A549 (cell line): Measurements from ENCODE around the gene UBQLN2. TPM values are rescaled to one million over a fixed set of nuclear protein-coding genes. Genes with fewer than 3 reads are reported as not detected.

Source experiments
- ATAC-seq, 2 experiments: fragments of 200-7000 bp in 1 of 2; fragments of >200 bp in 1 of 2; cut with Nextera tagmentation in 1 of 2; cut with Tn5 transposase in 1 of 2; 3 replicates each; pipeline versions ENCODE4 v1.8.0 to v1.9.1; 2018 to 2020; ENCODE audit warnings: mild to moderate bottlenecking in 1 of 2, moderate library complexity in 1 of 2
- CTCF ChIA-PET: fragments of 300-600 bp; sonication (Branson Sonifier 250); formaldehyde crosslinking; extraction: SDS; loops from one replicate; lab custom pipeline; 2021; ENCODE audit warnings: antibody characterized with exemption, inconsistent platforms; lab: Yijun Ruan, JAX
- POLR2A ChIA-PET: fragments of 350-600 bp; formaldehyde crosslinking; extraction: SDS; loops from one replicate; lab custom pipeline; 2021; ENCODE audit warnings: antibody characterized with exemption, inconsistent platforms; lab: Yijun Ruan, JAX
- DNase-seq, 2 experiments: peaks; one replicate each; pipeline versions ENCODE4 v3.0.0 to v3.0.0-alpha.2; 2011 to 2016; ENCODE audit warnings: low read depth in 1 of 2, low spot score in 1 of 2
- FAIRE-seq: peaks from 2 replicates; lab custom pipeline; 2011; peaks lifted over from hg19 to GRCh38; lab: Jason Lieb, UNC
- H3K27ac ChIP-seq, 2 experiments: fragments of >200 bp; sonication (Bioruptor Twin); formaldehyde crosslinking; 3 replicates each; pipeline ENCODE4 v1.5.1; 2016 to 2017
- H3K4me1 ChIP-seq: fragments of >200 bp; sonication (Bioruptor Twin); formaldehyde crosslinking; 3 replicates; pipeline ENCODE4 v1.6.1; 2016
- H3K4me2 ChIP-seq: fragments of >200 bp; sonication (Bioruptor Twin); formaldehyde crosslinking; 3 replicates; pipeline ENCODE4 v1.6.1; 2016
- H3K4me3 ChIP-seq: fragments of >200 bp; sonication (Bioruptor Twin); formaldehyde crosslinking; 3 replicates; pipeline ENCODE4 v1.5.1; 2016
- H3K9me3 ChIP-seq: fragments of >200 bp; sonication (Bioruptor Twin); formaldehyde crosslinking; 3 replicates; pipeline ENCODE4 v1.6.1; 2016
- CBX8 ChIP-seq: fragments of 200-600 bp; sonication (generic); IDR thresholded peaks from 2 replicates; pipeline ENCODE4 v1.6.1; 2016
- CHD2 ChIP-seq: fragments of 150-350 bp; IDR thresholded peaks from 2 replicates; pipeline ENCODE4 v1.6.1; 2014; ENCODE audit warnings: low read length; ENCODE audit not compliant: partially characterized antibody
- CHD4 ChIP-seq: fragments of 200-600 bp; sonication (generic); IDR thresholded peaks from 2 replicates; pipeline ENCODE4 v1.6.1; 2016; ENCODE audit warnings: antibody characterized with exemption, mild to moderate bottlenecking, borderline replicate concordance
- CTCF ChIP-seq: fragments of >200 bp; sonication (Bioruptor Twin); formaldehyde crosslinking; IDR thresholded peaks from 3 replicates; pipeline ENCODE4 v1.5.1; 2016
- EHF ChIP-seq: fragments of 250-450 bp; sonication (Bioruptor Pico); IDR thresholded peaks from 2 replicates; pipeline ENCODE4 v1.5.0; 2020; ENCODE audit warnings: mild to moderate bottlenecking
- FOXS1 ChIP-seq: fragments of 250-450 bp; sonication (Bioruptor Pico); IDR thresholded peaks from 2 replicates; pipeline ENCODE4 v1.5.0; 2020; ENCODE audit warnings: mild to moderate bottlenecking, moderate library complexity
- GATA3 ChIP-seq: IDR thresholded peaks from 2 replicates; pipeline ENCODE4 v1.6.1; 2012; ENCODE audit warnings: borderline replicate concordance
- HDAC2 ChIP-seq: fragments of 200-600 bp; sonication (generic); IDR thresholded peaks from 2 replicates; pipeline ENCODE4 v1.6.1; 2016
- HES2 ChIP-seq: fragments of >200 bp; sonication (Bioruptor Twin); formaldehyde crosslinking; IDR thresholded peaks from 2 replicates; pipeline ENCODE4 v1.6.1; 2016
- HOXA7 ChIP-seq: fragments of 250-450 bp; sonication (Bioruptor Pico); IDR thresholded peaks from 2 replicates; pipeline ENCODE4 v1.5.0; 2020; ENCODE audit warnings: mild to moderate bottlenecking, moderate library complexity
- HOXB13 ChIP-seq: fragments of 250-450 bp; sonication (Bioruptor Pico); IDR thresholded peaks from 2 replicates; pipeline ENCODE4 v1.5.0; 2020; ENCODE audit warnings: low read depth, mild to moderate bottlenecking, moderate library complexity
- HOXB5 ChIP-seq: fragments of 250-450 bp; sonication (Bioruptor Pico); IDR thresholded peaks from 2 replicates; pipeline ENCODE4 v1.5.0; 2020; ENCODE audit warnings: mild to moderate bottlenecking, moderate library complexity
- KDM1A ChIP-seq: fragments of 200-600 bp; sonication (generic); IDR thresholded peaks from 2 replicates; pipeline ENCODE4 v1.6.1; 2016; ENCODE audit warnings: low read depth, mild to moderate bottlenecking
- MAFK ChIP-seq: fragments of 450-650 bp; IDR thresholded peaks from 2 replicates; pipeline ENCODE4 v1.6.1; 2014; ENCODE audit not compliant: partially characterized antibody
- NFE2L2 ChIP-seq: fragments of 150-350 bp; conservative IDR thresholded peaks from 2 replicates; pipeline ENCODE4 v1.6.1; 2014; ENCODE audit warnings: low read length
- POLR2A ChIP-seq: IDR thresholded peaks from 2 replicates; pipeline ENCODE4 v1.6.1; 2012; ENCODE audit warnings: mild to moderate bottlenecking, low read length
- POLR2AphosphoS2 ChIP-seq: conservative IDR thresholded peaks from 2 replicates; pipeline ENCODE4 v1.6.1; 2012; ENCODE audit warnings: low read length, improper control_type of control experiment, inconsistent platforms
- RAD21 ChIP-seq, 2 experiments: fragments of >200 bp in 1 of 2; sonication (Bioruptor Twin) in 1 of 2; formaldehyde crosslinking in 1 of 2; IDR thresholded peaks in 1 of 2; conservative IDR thresholded peaks in 1 of 2; 2 replicates in 1 of 2; 3 replicates in 1 of 2; pipeline ENCODE4 v1.6.1; 2012 to 2018; ENCODE audit warnings: inconsistent platforms in 1 of 2
- RARB ChIP-seq: fragments of 250-450 bp; sonication (Bioruptor Pico); IDR thresholded peaks from 2 replicates; pipeline ENCODE4 v1.8.0; 2021; ENCODE audit warnings: mild to moderate bottlenecking, moderate library complexity
- RCOR1 ChIP-seq: fragments of 150-350 bp; IDR thresholded peaks from 2 replicates; pipeline ENCODE4 v1.6.1; 2014; ENCODE audit warnings: antibody characterized with exemption, low read length, low read depth
- RFX5 ChIP-seq: fragments of 450-650 bp; IDR thresholded peaks from 2 replicates; pipeline ENCODE4 v1.7.1; 2014; ENCODE audit warnings: antibody characterized with exemption, mild to moderate bottlenecking, moderate library complexity
- SMC3 ChIP-seq: fragments of >200 bp; sonication (Bioruptor Twin); formaldehyde crosslinking; IDR thresholded peaks from 3 replicates; pipeline ENCODE4 v1.6.1; 2018; ENCODE audit warnings: inconsistent platforms
- TFCP2L1 ChIP-seq: fragments of 250-450 bp; sonication (Bioruptor Pico); IDR thresholded peaks from 2 replicates; pipeline ENCODE4 v1.5.0; 2021; ENCODE audit warnings: mild to moderate bottlenecking
- ZC3H11A ChIP-seq: fragments of 450-650 bp; IDR thresholded peaks from 2 replicates; pipeline ENCODE4 v1.6.1; 2014; ENCODE audit warnings: antibody characterized with exemption, mild to moderate bottlenecking
- ZNF302 ChIP-seq: fragments of 250-450 bp; sonication (Bioruptor Pico); IDR thresholded peaks from 2 replicates; pipeline ENCODE4 v1.9.0; 2021; ENCODE audit warnings: inconsistent platforms, mild to moderate bottlenecking, moderate library complexity
- WGBS: methylation state at CpG from one replicate; pipeline ENCODE4 v1.1.6; 2017; ENCODE audit errors: missing lambda C conversion rate; 5-methylcytosine and 5-hydroxymethylcytosine counted together
- polyA plus RNA-seq, 4 experiments: library from polyadenylated mRNA; depleted of rRNA in 3 of 4; stranded (reverse); fragments of >200 nt; fragmentation: RNase III in 1 of 4; extraction: RNeasy Plus Mini Kit Qiagen cat#74134 plus additional on column Dnase treatment in 1 of 4; gene quantifications; 2 replicates in 3 of 4; 3 replicates in 1 of 4; pipeline ENCODE4 v1.2.3, GENCODE V29; 2011 to 2017
- TF ChIP-seq, protein P1 (sequence below): fragments of 250-450 bp; sonication (Bioruptor Pico); IDR thresholded peaks from 2 replicates; pipeline ENCODE4 v1.5.0; 2020; ENCODE audit warnings: low read depth, mild to moderate bottlenecking, moderate library complexity

Gene UBQLN2
- polyA plus RNA-seq, 2 of the 4 experiments (the other 2 are of a cell fraction): 19.8 to 22.9 TPM

DNA sequence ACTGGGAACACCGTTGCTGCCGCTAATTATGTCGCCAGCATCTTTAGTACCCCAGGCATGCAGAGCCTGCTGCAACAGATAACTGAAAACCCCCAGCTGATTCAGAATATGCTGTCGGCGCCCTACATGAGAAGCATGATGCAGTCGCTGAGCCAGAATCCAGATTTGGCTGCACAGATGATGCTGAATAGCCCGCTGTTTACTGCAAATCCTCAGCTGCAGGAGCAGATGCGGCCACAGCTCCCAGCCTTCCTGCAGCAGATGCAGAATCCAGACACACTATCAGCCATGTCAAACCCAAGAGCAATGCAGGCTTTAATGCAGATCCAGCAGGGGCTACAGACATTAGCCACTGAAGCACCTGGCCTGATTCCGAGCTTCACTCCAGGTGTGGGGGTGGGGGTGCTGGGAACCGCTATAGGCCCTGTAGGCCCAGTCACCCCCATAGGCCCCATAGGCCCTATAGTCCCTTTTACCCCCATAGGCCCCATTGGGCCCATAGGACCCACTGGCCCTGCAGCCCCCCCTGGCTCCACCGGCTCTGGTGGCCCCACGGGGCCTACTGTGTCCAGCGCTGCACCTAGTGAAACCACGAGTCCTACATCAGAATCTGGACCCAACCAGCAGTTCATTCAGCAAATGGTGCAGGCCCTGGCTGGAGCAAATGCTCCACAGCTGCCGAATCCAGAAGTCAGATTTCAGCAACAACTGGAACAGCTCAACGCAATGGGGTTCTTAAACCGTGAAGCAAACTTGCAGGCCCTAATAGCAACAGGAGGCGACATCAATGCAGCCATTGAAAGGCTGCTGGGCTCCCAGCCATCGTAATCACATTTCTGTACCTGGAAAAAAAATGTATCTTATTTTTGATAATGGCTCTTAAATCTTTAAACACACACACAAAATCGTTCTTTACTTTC lies 1.8 kb downstream of the UBQLN2 start:
- no peaks in the 10 kb centered on the region for H3K9me3 ChIP-seq
- peak overlapping the region; percentile 70 for H3K4me3 ChIP-seq
- DNase-seq (peak in 1 of 2 experiments; percentile 2), FAIRE-seq (peak; percentile 73), ATAC-seq (peak in 1 of 2 experiments; percentile 6; a peak in 1 of 6 replicates)
- peak overlapping the region; percentile 93 for H3K4me2 ChIP-seq
- WGBS: 15% methylated on average over 17 of the region's 20 CpGs
- CTCF ChIA-PET: interaction anchor here (1.1 kb wide), 1 partner anchor 161 kb away, joined by 3 read pairs; no protein-coding TSS in a partner anchor
- no peak for TF ChIP-seq CTCF
- TF ChIP-seq MAFK: no peak
- no peak for TF ChIP-seq HOXB5 (CRISPR knock-in tag)
- TF ChIP-seq CBX8: no peak
- TF ChIP-seq EHF (CRISPR knock-in tag): no peak
- TF ChIP-seq FOXS1: no peak
- TF ChIP-seq ZNF302 (CRISPR knock-in tag): no peak
- no peak for TF ChIP-seq NFE2L2
- no peak for TF ChIP-seq CHD4
- no peak for TF ChIP-seq CHD2
- no peak for TF ChIP-seq RAD21 (conservative IDR thresholded peaks at IDR 0.05 in 1 of 2, IDR thresholded peaks at IDR 0.05 in 1 of 2)
- TF ChIP-seq SMC3: no peak
- TF ChIP-seq HOXA7 (CRISPR knock-in tag): no peak
- TF ChIP-seq RARB (CRISPR knock-in tag): no peak
- peak overlapping the region; percentile 95 to 99; a peak in 5 of 6 replicates for H3K27ac ChIP-seq
- POLR2A ChIA-PET: no interaction called here
- H3K4me1 ChIP-seq: peaks cover 34% of the 10 kb centered on the region

DNA sequence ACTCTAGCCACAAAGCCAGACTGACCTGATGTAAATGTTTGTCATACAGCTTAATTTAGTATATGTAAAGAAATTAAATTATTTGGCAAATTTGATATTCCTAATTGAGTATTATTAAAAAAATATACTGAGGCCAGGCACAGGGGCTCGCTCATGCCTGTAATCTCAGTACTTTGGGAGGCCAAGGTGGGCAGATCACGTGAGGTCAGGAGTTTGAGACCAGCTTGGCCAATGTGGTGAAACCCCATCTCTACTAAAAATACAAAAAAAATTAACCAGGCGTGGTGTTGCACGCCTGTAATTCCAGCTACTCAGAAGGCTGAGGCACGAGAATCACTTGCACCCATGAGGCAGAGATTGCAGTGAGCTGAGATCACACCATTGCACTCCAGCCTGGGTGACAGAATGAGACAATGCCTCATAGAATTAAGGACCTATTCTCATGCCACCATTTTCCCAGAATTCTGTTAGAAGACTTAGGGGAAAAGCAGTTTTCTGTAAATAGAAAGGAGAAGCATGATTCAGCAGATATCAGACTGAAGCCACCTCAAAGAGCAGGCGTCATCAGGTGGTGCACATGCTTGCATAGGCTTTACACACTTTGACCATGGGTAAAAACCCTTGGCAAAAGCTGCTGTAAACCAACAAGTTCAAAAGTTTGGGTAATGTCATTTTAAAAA lies 6.1 kb downstream of the UBQLN2 start:
- FAIRE-seq: peak; percentile 63
- Histone ChIP-seq H3K4me3 (no peak overlapping the region), H3K4me1 (peaks cover 30% of the 10 kb centered on the region), H3K9me3 (no peaks in the 10 kb centered on the region), H3K27ac (peak overlapping the region in 1 of 2 experiments; percentile 48; a peak in 2 of 6 replicates), H3K4me2 (no peak overlapping the region)
- ATAC-seq: no peak
- POLR2A ChIA-PET: no interaction called here
- WGBS: 93% methylated on average over 6 of the region's 6 CpGs
- CTCF ChIA-PET: interaction anchor here (1.6 kb wide), 1 partner anchor 157 kb away, joined by 3 read pairs; no protein-coding TSS in a partner anchor
- no peak for DNase-seq
- TF ChIP-seq GATA3: no peak
- TF ChIP-seq CBX8: no peak
- TF ChIP-seq MAFK: peak; percentile 37
- no peak for TF ChIP-seq HDAC2

DNA sequence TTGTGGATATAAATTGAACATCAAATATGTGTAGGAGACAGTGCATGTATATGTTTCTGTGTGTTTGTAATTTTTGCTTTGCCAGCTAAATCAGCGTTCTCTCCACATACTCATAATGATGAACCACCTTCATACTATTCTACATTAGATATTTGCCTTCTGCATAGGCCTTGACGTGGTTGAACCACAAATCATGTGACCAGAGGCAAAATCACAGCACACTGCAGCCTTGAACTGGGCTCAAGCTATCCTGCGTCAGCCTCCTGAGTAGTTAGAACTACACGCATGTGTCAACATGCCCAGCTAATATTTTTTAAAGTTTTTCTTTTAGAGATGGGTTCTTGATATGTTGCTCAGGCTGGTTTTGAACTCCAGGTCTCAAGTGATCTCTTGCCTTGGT lies 9.5 kb downstream of the UBQLN2 start:
- Histone ChIP-seq H3K9me3 (no peaks in the 10 kb centered on the region), H3K4me2 (no peak overlapping the region), H3K4me1 (peaks cover 15% of the 10 kb centered on the region), H3K27ac (no peak overlapping the region), H3K4me3 (no peak overlapping the region)
- no peak for DNase-seq
- no peak for ATAC-seq
- peak; percentile 88 for FAIRE-seq
- WGBS: 88% methylated on average over 4 of the region's 4 CpGs
- POLR2A ChIA-PET: no interaction called here
- CTCF ChIA-PET: no interaction called here
- TF ChIP-seq HOXB5 (CRISPR knock-in tag) (no peak), HDAC2 (no peak), HOXA7 (CRISPR knock-in tag) (no peak), TFCP2L1 (no peak), ZC3H11A (no peak), POLR2A (no peak), RFX5 (no peak), RCOR1 (no peak), RAD21 (conservative IDR thresholded peaks at IDR 0.05 in 1 of 2, IDR thresholded peaks at IDR 0.05 in 1 of 2) (no peak), HOXB13 (CRISPR knock-in tag) (no peak), POLR2AphosphoS2 (no peak), HES2 (no peak), KDM1A (no peak), NFE2L2 (no peak)
- TF ChIP-seq, protein P1, sequence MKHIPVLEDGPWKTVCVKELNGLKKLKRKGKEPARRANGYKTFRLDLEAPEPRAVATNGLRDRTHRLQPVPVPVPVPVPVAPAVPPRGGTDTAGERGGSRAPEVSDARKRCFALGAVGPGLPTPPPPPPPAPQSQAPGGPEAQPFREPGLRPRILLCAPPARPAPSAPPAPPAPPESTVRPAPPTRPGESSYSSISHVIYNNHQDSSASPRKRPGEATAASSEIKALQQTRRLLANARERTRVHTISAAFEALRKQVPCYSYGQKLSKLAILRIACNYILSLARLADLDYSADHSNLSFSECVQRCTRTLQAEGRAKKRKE (CRISPR knock-in tag): no peak
